Measurements from ENCODE around the gene MRPL44. TPM values are rescaled to one million over a fixed set of nuclear protein-coding genes. Genes with fewer than 3 reads are reported as not detected.

MRPL44 gene
- total and polyA plus RNA-seq, 2 of the 13 experiments (the other 11 are each of a cell fraction or from before 2014, with no cell fraction given): 38.4 to 78.0 TPM

DNA sequence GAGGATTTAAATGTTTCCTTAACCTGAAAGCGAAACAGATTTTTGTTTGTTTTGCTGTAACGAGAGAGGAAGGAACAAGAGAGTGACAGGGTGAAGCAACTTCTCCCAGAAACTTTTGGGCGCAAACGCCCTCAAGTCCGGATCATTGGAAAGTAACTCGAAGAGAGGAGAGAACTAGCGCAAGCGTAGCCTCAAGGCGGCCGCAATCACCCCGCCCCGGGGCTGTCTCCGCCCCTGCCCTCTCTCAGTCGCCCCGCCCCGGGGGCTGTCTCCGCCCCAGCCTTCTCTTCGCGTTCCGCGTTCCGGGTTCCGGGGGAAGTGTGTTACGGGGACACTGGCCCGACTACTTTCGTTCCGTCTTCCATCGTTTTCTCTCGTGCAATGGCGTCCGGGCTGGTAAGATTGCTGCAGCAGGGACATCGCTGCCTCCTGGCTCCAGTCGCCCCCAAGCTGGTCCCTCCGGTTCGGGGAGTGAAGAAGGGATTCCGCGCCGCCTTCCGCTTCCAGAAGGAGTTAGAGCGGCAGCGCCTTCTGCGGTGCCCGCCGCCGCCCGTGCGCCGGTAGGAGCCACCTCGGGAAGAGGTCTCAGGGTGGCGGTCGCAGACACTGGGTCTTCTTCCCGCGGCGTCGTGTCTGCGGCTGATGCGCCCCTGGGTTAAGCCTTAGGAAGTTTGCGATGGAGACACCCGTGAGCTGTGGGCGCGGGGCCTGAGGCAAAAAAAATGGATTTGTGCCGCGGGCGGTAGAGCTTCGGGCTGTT lies at the start of gene MRPL44 (continued):
- TF ChIP-seq ZNF674 (CRISPR knock-in tag; IDR thresholded peaks at IDR 0.05; ENCODE audit: low read depth) (no peak; the same call in 1 of the 2 replicates), ZNF10 (CRISPR knock-in tag; IDR thresholded peaks at IDR 0.05; ENCODE audit: borderline replicate concordance, low read depth) (no peak), POLR2AphosphoS5 (IDR thresholded peaks at IDR 0.05; ENCODE audit: low read depth, low read length) (peak; percentile 98), CHD2 (IDR thresholded peaks at IDR 0.05; ENCODE audit: low read depth, low read length) (0 out of 2 replicates have a peak, but pooled peaks have one; percentile 62), GTF3A (CRISPR knock-in tag; conservative IDR thresholded peaks at IDR 0.05) (peak; percentile 99), ATAD3A (CRISPR knock-in tag; IDR thresholded peaks at IDR 0.05) (peak; percentile 81; the same call in 1 of the 2 replicates), PHF8 (CRISPR knock-in tag; IDR thresholded peaks at IDR 0.05) (peak; percentile 99), KLF11 (CRISPR knock-in tag; IDR thresholded peaks at IDR 0.05) (peak; percentile 96; the same call in 1 of the 2 replicates), ZNF296 (CRISPR knock-in tag; conservative IDR thresholded peaks at IDR 0.05) (no peak), STAG1 (CRISPR knock-in tag; IDR thresholded peaks at IDR 0.05) (peak; percentile 46), ZNF430 (CRISPR knock-in tag; IDR thresholded peaks at IDR 0.05) (peak; percentile 98; the same call in 1 of the 2 replicates), SP5 (CRISPR knock-in tag; IDR thresholded peaks at IDR 0.05; ENCODE audit: borderline replicate concordance, low read depth) (peak; percentile 91; the same call in 1 of the 2 replicates), ZFX (CRISPR knock-in tag; IDR thresholded peaks at IDR 0.05; ENCODE audit: low read depth) (peak; percentile 87), BRCA1 (CRISPR knock-in tag; IDR thresholded peaks at IDR 0.05) (peak; percentile 72), ZNF782 (CRISPR knock-in tag; IDR thresholded peaks at IDR 0.05; ENCODE audit: borderline replicate concordance) (peak; percentile 98), RBFOX2 (IDR thresholded peaks at IDR 0.05; ENCODE audit: low read depth, low read length) (peak; percentile 93), ZNF292 (CRISPR knock-in tag; IDR thresholded peaks at IDR 0.05; ENCODE audit: borderline replicate concordance, low read depth) (peak; percentile 97), STAT5B (CRISPR knock-in tag; IDR thresholded peaks at IDR 0.05) (no peak; the same call in 1 of the 2 replicates)
- TF ChIP-seq, protein P1, sequence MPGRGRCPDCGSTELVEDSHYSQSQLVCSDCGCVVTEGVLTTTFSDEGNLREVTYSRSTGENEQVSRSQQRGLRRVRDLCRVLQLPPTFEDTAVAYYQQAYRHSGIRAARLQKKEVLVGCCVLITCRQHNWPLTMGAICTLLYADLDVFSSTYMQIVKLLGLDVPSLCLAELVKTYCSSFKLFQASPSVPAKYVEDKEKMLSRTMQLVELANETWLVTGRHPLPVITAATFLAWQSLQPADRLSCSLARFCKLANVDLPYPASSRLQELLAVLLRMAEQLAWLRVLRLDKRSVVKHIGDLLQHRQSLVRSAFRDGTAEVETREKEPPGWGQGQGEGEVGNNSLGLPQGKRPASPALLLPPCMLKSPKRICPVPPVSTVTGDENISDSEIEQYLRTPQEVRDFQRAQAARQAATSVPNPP (CRISPR knock-in tag; IDR thresholded peaks at IDR 0.05): peak; percentile 98
- TF ChIP-seq, protein P2, sequence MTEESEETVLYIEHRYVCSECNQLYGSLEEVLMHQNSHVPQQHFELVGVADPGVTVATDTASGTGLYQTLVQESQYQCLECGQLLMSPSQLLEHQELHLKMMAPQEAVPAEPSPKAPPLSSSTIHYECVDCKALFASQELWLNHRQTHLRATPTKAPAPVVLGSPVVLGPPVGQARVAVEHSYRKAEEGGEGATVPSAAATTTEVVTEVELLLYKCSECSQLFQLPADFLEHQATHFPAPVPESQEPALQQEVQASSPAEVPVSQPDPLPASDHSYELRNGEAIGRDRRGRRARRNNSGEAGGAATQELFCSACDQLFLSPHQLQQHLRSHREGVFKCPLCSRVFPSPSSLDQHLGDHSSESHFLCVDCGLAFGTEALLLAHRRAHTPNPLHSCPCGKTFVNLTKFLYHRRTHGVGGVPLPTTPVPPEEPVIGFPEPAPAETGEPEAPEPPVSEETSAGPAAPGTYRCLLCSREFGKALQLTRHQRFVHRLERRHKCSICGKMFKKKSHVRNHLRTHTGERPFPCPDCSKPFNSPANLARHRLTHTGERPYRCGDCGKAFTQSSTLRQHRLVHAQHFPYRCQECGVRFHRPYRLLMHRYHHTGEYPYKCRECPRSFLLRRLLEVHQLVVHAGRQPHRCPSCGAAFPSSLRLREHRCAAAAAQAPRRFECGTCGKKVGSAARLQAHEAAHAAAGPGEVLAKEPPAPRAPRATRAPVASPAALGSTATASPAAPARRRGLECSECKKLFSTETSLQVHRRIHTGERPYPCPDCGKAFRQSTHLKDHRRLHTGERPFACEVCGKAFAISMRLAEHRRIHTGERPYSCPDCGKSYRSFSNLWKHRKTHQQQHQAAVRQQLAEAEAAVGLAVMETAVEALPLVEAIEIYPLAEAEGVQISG (CRISPR knock-in tag; IDR thresholded peaks at IDR 0.05): peak; percentile 98

All from HepG2 (cell line).